Measurements from ENCODE around the gene GRIK3.

- TF ChIP-seq POLR2A (IDR thresholded peaks at IDR 0.05) (no peak), CTCF (IDR thresholded peaks at IDR 0.05) (no peak)
Measured at GRCh38 chr1:37070126-37070525, 35.8 kb upstream of the GRIK3 start.
